ENCODE results near the gene NLRP5. TPM values are rescaled to one million over a fixed set of nuclear protein-coding genes. Genes with fewer than 3 reads are reported as not detected.

NLRP5 gene
- total RNA-seq, 1 donor from 2014 or later, result not detected

Small RNA genes lying within 50 kb of the gene (small RNA-seq; reads per million reads assigned to genes)
- not detected for gene RF00019

Other genes starting within 250 kb of the NLRP5 start
- not detected for gene NLRP9, start 248.4 kb upstream of the NLRP5 start, total RNA-seq
- gene RFPL4A, start 227.7 kb upstream of the NLRP5 start, total RNA-seq, result not detected
- not detected for gene RFPL4AL1, start 217.7 kb upstream of the NLRP5 start, total RNA-seq
- not detected for gene NLRP11, start 154.8 kb upstream of the NLRP5 start, total RNA-seq
- gene NLRP4, start 150.2 kb upstream of the NLRP5 start, total RNA-seq, result not detected
- gene NLRP13, start 54.4 kb upstream of the NLRP5 start, total RNA-seq, result not detected
- not detected for gene NLRP8, start 38.9 kb upstream of the NLRP5 start, total RNA-seq
- 15.1 TPM for gene ZNF787, start 134.5 kb downstream of the NLRP5 start, total RNA-seq
- gene ZNF444, start 154.5 kb downstream of the NLRP5 start, total RNA-seq, result 10.2 TPM
- 0.41 TPM for gene GALP, start 189.2 kb downstream of the NLRP5 start, total RNA-seq
- not detected for gene ZSCAN5B, start 211.0 kb downstream of the NLRP5 start, total RNA-seq
- not detected for gene ZSCAN5C, start 215.5 kb downstream of the NLRP5 start, total RNA-seq

All from frontal cortex (tissue), 1 donor.